ENCODE data around the gene MYO3B. TPM values are rescaled to one million over a fixed set of nuclear protein-coding genes. Genes with fewer than 3 reads are reported as not detected.

The MYO3B gene
- total RNA-seq, 1 donor from 2014 or later = not detected

DNA sequence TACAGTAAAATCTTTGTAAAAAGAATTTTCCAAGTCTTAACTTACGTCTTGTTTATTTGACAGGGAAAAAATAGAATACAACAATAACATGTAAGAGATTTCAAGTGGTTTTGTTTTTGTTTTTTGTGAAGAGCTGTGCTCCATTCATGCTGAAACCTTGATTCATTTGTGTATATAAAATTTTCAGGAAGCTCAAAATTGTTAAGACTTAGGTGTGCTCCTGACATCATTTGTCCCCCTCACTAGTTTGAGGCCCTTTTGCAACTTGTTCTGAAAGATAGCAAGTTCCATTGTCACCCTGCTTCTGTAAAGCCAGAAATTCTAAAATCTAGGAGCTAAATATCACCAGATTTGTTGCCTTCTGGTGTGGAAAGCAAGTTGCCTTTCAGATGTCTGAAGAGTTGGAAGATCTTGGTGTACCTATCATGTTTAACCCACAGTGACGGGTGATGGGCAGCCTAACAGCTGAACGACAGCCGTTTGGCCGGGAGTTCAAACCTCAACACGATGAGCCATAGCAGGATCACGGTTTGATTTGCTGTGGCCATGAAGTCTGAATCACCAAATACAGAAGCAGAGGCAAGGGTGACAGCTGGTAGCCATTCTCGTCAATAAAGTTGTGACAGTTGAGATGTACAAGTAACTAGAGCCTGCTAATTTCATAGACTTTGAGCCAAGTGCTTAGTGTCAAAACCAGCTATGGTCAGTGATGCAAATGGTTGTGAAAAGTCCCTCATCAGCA is 331.7 kb downstream of the MYO3B start:
- TF ChIP-seq CTCF (IDR thresholded peaks at IDR 0.05) = no peak
- Mint-ChIP-seq H3K4me1 (no peaks in the 10 kb centered on the region), H3K36me3 (ENCODE audit: low read depth) (no peaks in the 10 kb centered on the region), H3K9me3 (no peaks in the 10 kb centered on the region), H3K4me3 (no peak overlapping the region), H3K27me3 (peaks cover 12% of the 10 kb centered on the region), H3K27ac (no peak overlapping the region)
- DNase-seq = no peak
- intact Hi-C loops (cut with micrococcal nuclease) = no loop called here
- no peak for ATAC-seq (ENCODE audit: low read depth)
- ChIA-PET CTCF (no interaction called here), POLR2A (no interaction called here)

- Mint-ChIP-seq H3K4me1 (no peaks in the 10 kb centered on the region), H3K27me3 (peaks cover 9% of the 10 kb centered on the region), H3K4me3 (no peak overlapping the region), H3K9me3 (no peaks in the 10 kb centered on the region), H3K36me3 (ENCODE audit: low read depth) (no peaks in the 10 kb centered on the region), H3K27ac (no peak overlapping the region)
- no peak for ATAC-seq (ENCODE audit: low read depth)
- POLR2A ChIA-PET = no interaction called here
- intact Hi-C loops (cut with micrococcal nuclease) = no loop called here
- TF ChIP-seq CTCF (IDR thresholded peaks at IDR 0.05) = no peak
- no peak for DNase-seq
- CTCF ChIA-PET = no interaction called here
Observed at GRCh38 chr2:170512266-170512665, 334.3 kb downstream of the MYO3B start.

DNA sequence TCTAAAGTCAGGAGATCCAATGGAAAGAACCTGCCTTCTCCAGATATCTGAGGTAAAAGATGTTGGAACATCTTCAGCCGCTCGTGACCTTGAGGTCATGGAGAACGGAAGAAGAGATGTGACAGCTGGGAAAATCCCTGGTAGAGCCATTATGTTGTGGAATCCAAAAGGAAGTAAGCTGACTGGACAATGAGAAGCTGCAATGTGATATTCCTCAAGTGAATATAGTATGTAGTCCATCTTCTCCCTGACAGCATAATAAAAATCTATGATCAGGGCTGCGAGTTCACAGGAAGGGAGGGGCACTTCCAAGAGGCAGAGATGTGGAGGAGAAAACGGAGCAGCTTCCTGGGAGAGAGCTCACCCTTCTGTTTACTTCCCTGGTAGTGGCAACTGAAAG is 336.2 kb downstream of the MYO3B start:
- ATAC-seq (ENCODE audit: low read depth) = no peak
- POLR2A ChIA-PET = no interaction called here
- CTCF ChIA-PET = no interaction called here

GRCh38 chr2:170517538-170517937 is 339.6 kb downstream of the MYO3B start:
- CTCF ChIA-PET = no interaction called here
- no peak for DNase-seq

More for the DNA sequence above, 336.2 kb downstream of the MYO3B start:
- Mint-ChIP-seq H3K27me3 (peaks cover 5% of the 10 kb centered on the region), H3K9me3 (no peaks in the 10 kb centered on the region), H3K4me3 (no peak overlapping the region), H3K36me3 (ENCODE audit: low read depth) (no peaks in the 10 kb centered on the region), H3K27ac (no peak overlapping the region), H3K4me1 (no peaks in the 10 kb centered on the region)
- no peak for TF ChIP-seq CTCF (IDR thresholded peaks at IDR 0.05)
- DNase-seq = no peak
- intact Hi-C loops (cut with micrococcal nuclease) = no loop called here

DNA sequence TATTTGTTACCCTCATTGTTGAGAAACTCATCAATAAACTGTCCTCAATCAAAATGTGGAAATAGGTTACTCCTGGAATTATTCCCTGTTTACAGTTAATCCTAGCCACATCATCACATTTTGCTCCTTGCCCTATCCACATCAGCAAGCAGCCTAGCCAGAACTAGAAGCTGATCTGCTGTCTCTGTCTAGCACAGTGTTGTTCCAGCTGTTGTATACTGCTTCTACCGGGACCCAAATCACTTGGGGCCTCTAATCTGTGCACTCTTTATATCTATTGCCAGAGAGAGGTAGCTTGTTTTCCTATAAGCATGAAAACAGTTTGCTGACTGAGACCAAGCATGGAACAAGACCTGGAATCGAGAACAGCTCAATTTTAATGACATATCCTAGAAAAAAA is 341.0 kb downstream of the MYO3B start:
- ChIA-PET CTCF (no interaction called here), POLR2A (no interaction called here)
- Mint-ChIP-seq H3K9me3 (no peaks in the 10 kb centered on the region), H3K27me3 (peaks cover 3% of the 10 kb centered on the region), H3K4me3 (no peak overlapping the region), H3K4me1 (no peaks in the 10 kb centered on the region), H3K36me3 (ENCODE audit: low read depth) (no peaks in the 10 kb centered on the region), H3K27ac (no peak overlapping the region)
- DNase-seq (no peak), ATAC-seq (ENCODE audit: low read depth) (no peak)
- TF ChIP-seq CTCF (IDR thresholded peaks at IDR 0.05) = no peak
- intact Hi-C loops (cut with micrococcal nuclease) = no loop called here

More at GRCh38 chr2:170517538-170517937, 339.6 kb downstream of the MYO3B start:
- H3K4me3 Mint-ChIP-seq = no peak overlapping the region
- intact Hi-C loops (cut with micrococcal nuclease) = no loop called here
- no peaks in the 10 kb centered on the region for H3K9me3 Mint-ChIP-seq
- H3K4me1 Mint-ChIP-seq = no peaks in the 10 kb centered on the region
- no peak for ATAC-seq (ENCODE audit: low read depth)
- no peak for TF ChIP-seq CTCF (IDR thresholded peaks at IDR 0.05)
- POLR2A ChIA-PET = interaction anchor here (0.7 kb wide), 1 partner anchor 36 kb away, joined by 3 read pairs; no protein-coding TSS in a partner anchor
- no peak overlapping the region for H3K27ac Mint-ChIP-seq
- H3K36me3 Mint-ChIP-seq (ENCODE audit: low read depth) = no peaks in the 10 kb centered on the region
- peaks cover 3% of the 10 kb centered on the region for H3K27me3 Mint-ChIP-seq

Data from activated B cell treated with CpG ODN at 0.5 μM for 24 hours (primary cell).